Stimulated activated memory B cell treated with anti-CD40 and anti-IgM and Interleukin-4, amounts not matched to agents 10 μg/mL and 1 μg/mL and 100 μg/mL, for 72 hours (primary cell): ENCODE results near the gene CD19.
"Not testable (repeated sequence)": the region's sequence is repeated elsewhere in the genome, so short reads cannot be mapped to it uniquely, and the experiment has no call there.

Source experiments
- ATAC-seq: fragments of 150-1000 bp; cut with Tn5 transposase; 2 replicates; pipeline ENCODE4 v1.10.0; 2021
- H3K27ac Mint-ChIP-seq: one replicate; pipeline ENCODE4 v1.8.0; 2022; ENCODE audit warnings: mild to moderate bottlenecking, mixed read lengths
- H3K27me3 Mint-ChIP-seq: one replicate; pipeline ENCODE4 v1.8.0; 2022; ENCODE audit warnings: mixed read lengths
- H3K36me3 Mint-ChIP-seq: one replicate; pipeline ENCODE4 v1.8.0; 2022; ENCODE audit warnings: mixed read lengths
- H3K4me1 Mint-ChIP-seq: one replicate; pipeline ENCODE4 v1.8.0; 2022; ENCODE audit warnings: mixed read lengths
- H3K4me3 Mint-ChIP-seq: one replicate; pipeline ENCODE4 v1.8.0; 2022; ENCODE audit warnings: mild to moderate bottlenecking, moderate library complexity, mixed read lengths
- H3K9me3 Mint-ChIP-seq: one replicate; pipeline ENCODE4 v1.8.0; 2022; ENCODE audit warnings: mixed read lengths

The CD19 gene

DNA sequence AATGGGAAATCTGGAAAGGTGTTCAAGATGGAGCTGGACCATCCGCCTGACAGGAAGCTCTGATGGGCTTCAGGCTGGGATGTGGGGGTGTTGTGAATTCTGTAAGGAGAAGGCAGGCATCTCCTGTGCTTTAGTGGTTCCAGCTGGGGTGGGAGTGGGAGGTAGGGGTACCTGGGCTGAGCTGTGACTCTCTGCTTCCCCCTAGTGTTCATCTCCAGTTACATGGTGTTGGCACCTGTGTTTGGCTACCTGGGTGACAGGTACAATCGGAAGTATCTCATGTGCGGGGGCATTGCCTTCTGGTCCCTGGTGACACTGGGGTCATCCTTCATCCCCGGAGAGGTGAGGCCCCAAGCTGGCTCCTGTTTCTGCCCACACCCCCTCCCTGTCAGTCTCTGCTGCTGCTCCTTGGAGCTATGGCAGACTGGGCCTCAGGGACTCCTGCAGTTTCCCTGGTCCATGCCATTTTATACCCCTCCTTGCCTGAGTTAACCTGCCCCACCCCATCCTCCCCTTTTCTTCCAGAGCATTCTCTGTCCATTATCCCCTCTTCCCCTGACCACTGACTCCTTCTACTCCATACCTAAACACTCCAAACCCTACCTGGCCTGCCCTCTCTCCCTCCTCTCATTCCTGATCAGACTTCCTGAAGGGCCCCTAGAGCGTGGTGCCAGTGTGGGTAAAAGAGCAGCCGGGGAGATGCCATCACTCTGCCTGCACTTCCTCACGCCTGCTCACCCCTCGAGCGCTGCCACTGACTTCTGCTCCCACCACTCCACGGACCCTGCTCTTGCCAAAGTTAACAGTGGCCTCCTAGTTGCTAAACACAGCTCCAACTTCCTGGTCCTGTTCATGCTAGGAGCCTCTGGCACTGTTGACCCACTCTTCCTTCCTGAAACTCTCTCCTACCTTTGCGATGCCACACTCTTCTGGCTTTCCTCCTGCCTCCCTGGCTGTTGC is 46.2 kb downstream of the CD19 start:
- Mint-ChIP-seq H3K36me3 (peaks cover 45% of the 10 kb centered on the region), H3K9me3 (peaks cover 2% of the 10 kb centered on the region), H3K27ac (no peak overlapping the region), H3K4me1 (peaks cover 35% of the 10 kb centered on the region), H3K27me3 (no peaks in the 10 kb centered on the region), H3K4me3 (no peak overlapping the region)
- no peak for ATAC-seq

DNA sequence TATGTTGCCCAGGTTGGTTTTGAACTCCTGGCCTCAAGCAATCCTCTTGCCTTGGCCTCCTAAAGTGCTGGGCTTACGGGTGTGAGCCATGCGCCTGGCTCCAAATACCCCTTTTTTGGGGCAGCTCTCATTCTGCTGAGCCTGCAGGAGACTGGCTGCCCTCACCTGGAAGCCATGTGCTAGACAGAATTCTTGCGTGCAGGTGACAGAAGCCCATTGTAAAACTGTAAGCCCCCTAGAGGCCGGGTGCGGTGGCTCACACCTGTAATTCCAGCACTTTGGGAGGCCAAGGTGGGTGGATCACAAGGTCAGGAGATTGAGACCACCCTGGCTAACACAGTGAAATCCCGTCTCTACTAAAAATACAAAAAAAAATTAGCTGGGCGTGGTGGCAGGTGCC is 48.6 kb downstream of the CD19 start:
- not testable (repeated sequence) for H3K9me3 Mint-ChIP-seq, ATAC-seq, H3K4me3 Mint-ChIP-seq, H3K27me3 Mint-ChIP-seq, H3K27ac Mint-ChIP-seq
- peaks cover 63% of the 10 kb centered on the region for H3K36me3 Mint-ChIP-seq
- peaks cover 38% of the 10 kb centered on the region for H3K4me1 Mint-ChIP-seq

DNA sequence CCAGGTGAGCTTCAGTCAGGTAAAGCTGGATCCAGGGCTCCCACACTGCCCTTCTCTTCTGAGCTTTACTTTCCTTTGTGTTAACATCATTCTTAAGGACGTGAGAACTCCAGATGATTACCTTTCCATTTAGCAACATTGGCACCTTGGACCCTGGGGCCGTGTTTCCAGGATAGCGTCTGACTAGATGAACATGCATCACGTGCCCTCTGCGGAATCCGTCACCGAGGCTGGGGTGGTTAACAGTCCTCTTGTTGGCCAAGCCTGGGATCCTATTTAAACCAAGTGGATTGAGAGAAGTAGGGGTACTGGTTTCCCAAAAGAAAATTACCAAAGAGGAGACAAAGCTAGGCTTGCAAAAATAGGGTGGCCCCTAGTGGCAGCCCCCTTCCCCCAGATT is 49.2 kb downstream of the CD19 start:
- Mint-ChIP-seq H3K4me3 (no peak overlapping the region), H3K9me3 (peaks cover 2% of the 10 kb centered on the region), H3K36me3 (peaks cover 69% of the 10 kb centered on the region), H3K27ac (no peak overlapping the region), H3K4me1 (peaks cover 38% of the 10 kb centered on the region), H3K27me3 (no peaks in the 10 kb centered on the region)
- ATAC-seq = no peak

DNA sequence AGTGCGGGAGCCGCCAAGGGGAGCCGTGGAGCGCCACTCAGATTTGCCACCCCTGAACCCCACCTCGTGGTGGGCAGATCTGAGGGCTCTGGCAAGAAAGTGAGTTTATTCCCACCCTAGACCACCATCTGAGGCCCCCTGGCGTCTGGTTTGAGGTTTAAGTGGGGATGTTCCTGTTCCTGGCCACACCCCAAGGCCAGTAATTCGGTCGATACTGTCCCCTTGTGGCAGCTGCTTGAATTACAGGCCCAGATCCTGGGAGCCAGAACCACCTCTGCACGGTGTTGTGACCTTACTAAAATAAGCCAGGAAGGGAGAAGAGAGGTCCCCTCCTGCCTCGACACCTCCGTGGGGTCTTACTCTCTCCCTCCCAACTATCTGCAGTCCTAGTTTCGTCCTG is 49.7 kb downstream of the CD19 start:
- H3K27me3 Mint-ChIP-seq = no peaks in the 10 kb centered on the region

DNA sequence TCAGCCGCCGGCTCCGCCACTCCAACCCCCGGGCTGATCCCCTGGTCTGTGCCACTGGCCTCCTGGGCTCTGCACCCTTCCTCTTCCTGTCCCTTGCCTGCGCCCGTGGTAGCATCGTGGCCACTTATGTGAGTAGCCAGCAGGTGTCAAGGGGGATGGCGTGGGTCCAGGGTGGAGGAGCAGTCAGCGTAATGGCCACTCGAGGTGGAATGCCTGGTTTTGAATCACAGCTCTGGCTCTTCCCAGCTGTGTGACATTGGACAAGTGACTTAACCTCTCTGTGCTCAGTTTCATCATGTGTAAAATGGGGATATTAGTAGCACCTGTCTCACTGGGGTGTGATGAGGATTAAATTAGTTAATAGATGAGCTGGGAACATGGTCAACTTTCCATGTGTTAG is 50.6 kb downstream of the CD19 start:
- no peak overlapping the region for H3K27ac Mint-ChIP-seq
- no peaks in the 10 kb centered on the region for H3K27me3 Mint-ChIP-seq
- ATAC-seq = no peak
- H3K36me3 Mint-ChIP-seq = peaks cover 79% of the 10 kb centered on the region
- H3K9me3 Mint-ChIP-seq = peaks cover 7% of the 10 kb centered on the region
- peaks cover 31% of the 10 kb centered on the region for H3K4me1 Mint-ChIP-seq
- H3K4me3 Mint-ChIP-seq = no peak overlapping the region

More for the DNA sequence above, 49.7 kb downstream of the CD19 start:
- Mint-ChIP-seq H3K9me3 (peaks cover 2% of the 10 kb centered on the region), H3K36me3 (peaks cover 75% of the 10 kb centered on the region), H3K4me3 (no peak overlapping the region), H3K4me1 (peaks cover 33% of the 10 kb centered on the region), H3K27ac (no peak overlapping the region)
- ATAC-seq = no peak

DNA sequence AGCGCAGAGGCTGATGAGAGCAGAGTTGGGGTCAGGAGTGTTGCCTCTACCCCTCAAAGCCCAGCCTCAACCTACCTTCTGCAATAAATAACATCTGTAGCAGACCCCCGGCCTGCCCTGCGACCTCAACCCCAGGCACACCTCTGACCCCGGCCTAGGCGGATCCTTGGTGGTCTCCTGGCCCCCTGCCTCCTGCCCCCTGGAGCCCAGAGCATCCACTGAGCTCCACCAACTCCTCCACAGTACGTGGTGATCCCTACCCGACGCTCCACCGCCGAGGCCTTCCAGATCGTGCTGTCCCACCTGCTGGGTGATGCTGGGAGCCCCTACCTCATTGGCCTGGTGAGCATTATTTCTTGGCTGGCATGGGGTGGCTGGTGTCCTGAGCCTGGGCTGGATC is 51.2 kb downstream of the CD19 start:
- peaks cover 80% of the 10 kb centered on the region for H3K36me3 Mint-ChIP-seq
- peaks cover 29% of the 10 kb centered on the region for H3K4me1 Mint-ChIP-seq
- peaks cover 9% of the 10 kb centered on the region for H3K9me3 Mint-ChIP-seq
- H3K27ac Mint-ChIP-seq = no peak overlapping the region
- no peaks in the 10 kb centered on the region for H3K27me3 Mint-ChIP-seq
- H3K4me3 Mint-ChIP-seq = no peak overlapping the region
- no peak for ATAC-seq

DNA sequence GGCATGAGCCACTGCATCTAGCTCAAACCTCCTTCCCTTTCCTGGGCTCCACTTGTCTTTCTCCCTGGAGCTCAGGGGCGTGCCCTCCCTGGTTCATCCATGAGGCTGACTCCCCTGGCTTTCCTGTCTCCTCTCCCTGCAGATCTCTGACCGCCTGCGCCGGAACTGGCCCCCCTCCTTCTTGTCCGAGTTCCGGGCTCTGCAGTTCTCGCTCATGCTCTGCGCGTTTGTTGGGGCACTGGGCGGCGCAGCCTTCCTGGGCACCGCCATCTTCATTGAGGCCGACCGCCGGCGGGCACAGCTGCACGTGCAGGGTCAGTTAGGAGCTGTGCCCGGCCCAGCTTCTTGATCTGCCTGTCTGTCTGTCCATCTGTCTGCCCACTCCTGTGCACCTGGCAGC is 51.9 kb downstream of the CD19 start:
- no peaks in the 10 kb centered on the region for H3K27me3 Mint-ChIP-seq
- H3K36me3 Mint-ChIP-seq = peaks cover 77% of the 10 kb centered on the region
- H3K27ac Mint-ChIP-seq = no peak overlapping the region
- peaks cover 9% of the 10 kb centered on the region for H3K9me3 Mint-ChIP-seq
- H3K4me1 Mint-ChIP-seq = peaks cover 23% of the 10 kb centered on the region
- H3K4me3 Mint-ChIP-seq = no peak overlapping the region
- no peak for ATAC-seq

DNA sequence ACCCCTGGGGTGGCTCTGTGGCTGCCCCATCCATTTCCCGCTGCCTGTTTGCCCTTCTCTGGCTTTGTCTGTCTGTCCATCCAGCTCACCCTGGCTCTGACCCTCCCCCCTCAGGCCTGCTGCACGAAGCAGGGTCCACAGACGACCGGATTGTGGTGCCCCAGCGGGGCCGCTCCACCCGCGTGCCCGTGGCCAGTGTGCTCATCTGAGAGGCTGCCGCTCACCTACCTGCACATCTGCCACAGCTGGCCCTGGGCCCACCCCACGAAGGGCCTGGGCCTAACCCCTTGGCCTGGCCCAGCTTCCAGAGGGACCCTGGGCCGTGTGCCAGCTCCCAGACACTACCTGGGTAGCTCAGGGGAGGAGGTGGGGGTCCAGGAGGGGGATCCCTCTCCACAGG is 52.3 kb downstream of the CD19 start:
- Mint-ChIP-seq H3K4me1 (peaks cover 21% of the 10 kb centered on the region), H3K4me3 (no peak overlapping the region), H3K36me3 (peaks cover 76% of the 10 kb centered on the region), H3K27ac (no peak overlapping the region), H3K27me3 (no peaks in the 10 kb centered on the region), H3K9me3 (peaks cover 9% of the 10 kb centered on the region)
- ATAC-seq = no peak

DNA sequence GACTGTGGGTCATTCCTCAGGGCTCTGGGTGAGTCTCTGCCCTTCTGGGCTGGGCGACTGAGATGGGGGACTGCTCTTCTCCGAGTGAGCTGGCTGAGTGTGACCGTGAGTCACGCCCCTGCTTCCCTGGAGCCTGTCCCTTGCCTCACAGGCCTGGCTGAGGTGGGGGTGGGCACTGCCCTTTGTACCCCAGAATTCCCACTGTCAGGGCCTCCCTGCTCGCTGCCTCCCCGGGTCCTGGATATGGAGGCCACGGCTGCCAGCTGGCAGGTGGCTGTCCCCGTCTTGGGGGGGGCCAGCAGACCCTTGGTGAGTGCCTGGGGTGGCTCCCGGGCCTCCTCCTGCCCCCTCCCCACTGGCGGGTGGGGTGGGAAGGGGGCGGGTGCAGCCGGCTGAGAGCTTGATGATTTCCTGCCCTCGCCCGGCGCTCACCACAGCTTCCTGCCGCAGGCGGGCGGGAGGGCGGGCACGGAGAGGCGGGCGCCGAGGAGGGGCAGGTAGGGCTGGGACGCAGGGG is 52.9 kb downstream of the CD19 start, which contains the start of gene LAT:
TSS of gene LAT (plus strand) at position 434 of the 517 bp plus-strand sequence. CDS start 366 bp downstream, outside the sequence.
- Mint-ChIP-seq H3K27ac (no peak within 1 kb of the TSS), H3K9me3 (peaks cover 9% of the 10 kb centered on the region), H3K27me3 (no peaks in the 10 kb centered on the region), H3K36me3 (peaks cover 82% of the 10 kb centered on the region), H3K4me1 (peaks cover 21% of the 10 kb centered on the region), H3K4me3 (peak within 1 kb of the TSS; percentile 32)
- peak; percentile 58 for ATAC-seq

DNA sequence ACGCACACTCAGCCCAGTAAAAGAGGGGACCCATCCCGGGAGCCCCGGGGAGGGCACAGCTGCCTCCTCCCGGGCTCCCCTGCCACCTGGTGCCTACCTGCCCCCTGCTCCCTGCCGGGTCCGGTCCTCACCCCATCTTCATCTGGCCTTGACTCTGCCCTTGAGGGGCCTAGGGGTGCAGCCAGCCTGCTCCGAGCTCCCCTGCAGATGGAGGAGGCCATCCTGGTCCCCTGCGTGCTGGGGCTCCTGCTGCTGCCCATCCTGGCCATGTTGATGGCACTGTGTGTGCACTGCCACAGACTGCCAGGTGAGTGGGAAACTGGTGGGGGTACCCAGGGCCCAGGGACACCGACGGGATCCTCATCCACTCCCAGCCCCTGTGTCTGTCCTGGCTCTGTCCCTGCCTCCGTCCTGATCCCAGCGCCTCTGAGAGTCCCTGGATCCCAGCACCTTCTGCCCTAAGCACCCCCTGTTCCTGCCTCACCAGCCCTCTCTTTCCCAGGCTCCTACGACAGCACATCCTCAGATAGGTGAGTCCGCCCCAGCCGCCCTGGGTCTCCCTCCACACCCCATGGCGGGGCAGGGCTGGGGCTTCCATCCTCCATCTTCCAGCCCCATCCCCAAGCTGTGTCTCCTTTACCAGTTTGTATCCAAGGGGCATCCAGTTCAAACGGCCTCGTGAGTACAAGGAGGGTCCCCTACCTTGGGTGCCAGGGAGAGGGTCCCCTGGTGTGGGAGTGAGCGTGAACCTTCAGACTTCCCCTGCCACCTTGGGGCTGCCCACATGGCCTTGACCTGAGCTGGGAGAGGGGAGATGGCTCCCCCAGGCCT is 53.7 kb downstream of the CD19 start:
- Mint-ChIP-seq H3K27me3 (no peaks in the 10 kb centered on the region), H3K27ac (no peak overlapping the region), H3K4me3 (peak overlapping the region; percentile 32), H3K9me3 (peaks cover 9% of the 10 kb centered on the region), H3K36me3 (peaks cover 89% of the 10 kb centered on the region), H3K4me1 (peaks cover 21% of the 10 kb centered on the region)
- no peak for ATAC-seq

DNA sequence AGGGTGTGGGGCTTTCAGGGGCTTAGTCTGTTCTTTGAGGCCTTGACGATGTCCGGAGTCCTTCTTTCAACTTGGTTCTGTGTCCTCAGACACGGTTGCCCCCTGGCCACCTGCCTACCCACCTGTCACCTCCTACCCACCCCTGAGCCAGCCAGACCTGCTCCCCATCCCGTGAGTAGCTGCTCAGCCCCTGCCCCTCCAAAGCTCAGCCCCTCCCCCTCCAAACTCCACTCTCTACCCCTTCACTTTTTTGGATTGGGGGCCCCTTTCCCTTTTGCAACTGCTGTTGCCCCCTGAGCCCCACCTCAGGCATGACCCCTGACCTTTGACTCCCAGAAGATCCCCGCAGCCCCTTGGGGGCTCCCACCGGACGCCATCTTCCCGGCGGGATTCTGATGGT is 54.3 kb downstream of the CD19 start:
- Mint-ChIP-seq H3K27me3 (no peaks in the 10 kb centered on the region), H3K9me3 (peaks cover 9% of the 10 kb centered on the region), H3K36me3 (peaks cover 86% of the 10 kb centered on the region), H3K4me1 (peaks cover 21% of the 10 kb centered on the region), H3K27ac (no peak overlapping the region), H3K4me3 (no peak overlapping the region)
- ATAC-seq = no peak

DNA sequence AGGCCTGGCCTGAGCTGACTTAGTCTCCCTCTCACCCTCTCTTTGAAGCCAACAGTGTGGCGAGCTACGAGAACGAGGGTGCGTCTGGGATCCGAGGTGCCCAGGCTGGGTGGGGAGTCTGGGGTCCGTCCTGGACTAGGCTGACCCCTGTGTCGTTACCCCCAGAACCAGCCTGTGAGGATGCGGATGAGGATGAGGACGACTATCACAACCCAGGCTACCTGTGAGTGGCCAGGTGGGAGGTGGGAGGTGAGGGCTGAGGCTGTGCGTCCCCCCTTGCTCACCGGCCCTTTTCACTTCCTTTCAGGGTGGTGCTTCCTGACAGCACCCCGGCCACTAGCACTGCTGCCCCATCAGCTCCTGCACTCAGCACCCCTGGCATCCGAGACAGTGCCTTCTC is 54.7 kb downstream of the CD19 start:
- ATAC-seq = no peak
- H3K9me3 Mint-ChIP-seq = peaks cover 9% of the 10 kb centered on the region
- H3K27me3 Mint-ChIP-seq = no peaks in the 10 kb centered on the region
- no peak overlapping the region for H3K27ac Mint-ChIP-seq
- peaks cover 21% of the 10 kb centered on the region for H3K4me1 Mint-ChIP-seq
- no peak overlapping the region for H3K4me3 Mint-ChIP-seq
- H3K36me3 Mint-ChIP-seq = peaks cover 82% of the 10 kb centered on the region

DNA sequence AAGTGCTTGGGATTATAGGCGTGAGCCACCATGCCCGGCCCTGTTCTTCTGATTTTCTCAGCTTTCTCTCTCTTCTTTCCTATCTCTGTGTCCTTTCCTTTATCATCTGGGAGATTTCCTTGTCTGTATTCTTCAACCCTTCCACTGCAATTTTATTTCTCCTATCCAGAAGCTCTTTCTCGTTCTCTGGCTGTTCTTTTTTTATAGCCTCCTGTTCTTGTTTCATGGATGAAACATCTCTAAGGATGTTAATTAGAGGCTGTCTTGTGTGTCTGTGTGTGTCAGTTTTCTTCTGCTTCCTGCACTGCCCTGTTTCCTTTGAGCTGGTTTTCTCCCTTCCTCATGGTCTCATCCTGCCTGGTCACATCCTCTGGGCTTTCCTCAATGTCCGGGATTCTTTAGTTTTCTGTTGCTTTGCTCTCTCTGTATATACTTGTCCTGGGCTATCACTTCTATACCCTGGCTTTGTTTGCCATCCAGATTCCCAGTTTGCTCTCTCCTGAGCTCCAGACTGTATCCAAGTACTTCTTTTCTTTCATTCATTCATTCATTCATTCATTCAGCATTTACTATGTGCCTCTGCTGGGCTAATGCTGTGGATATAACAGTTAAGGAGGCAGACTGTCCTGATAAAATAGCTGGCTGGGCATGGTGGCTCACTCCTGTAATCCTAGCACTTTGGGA is 55.5 kb downstream of the CD19 start:
- no peak overlapping the region for H3K4me3 Mint-ChIP-seq
- ATAC-seq = no peak
- peaks cover 73% of the 10 kb centered on the region for H3K36me3 Mint-ChIP-seq
- peaks cover 7% of the 10 kb centered on the region for H3K9me3 Mint-ChIP-seq
- peaks cover 21% of the 10 kb centered on the region for H3K4me1 Mint-ChIP-seq
- H3K27me3 Mint-ChIP-seq = no peaks in the 10 kb centered on the region
- H3K27ac Mint-ChIP-seq = no peak overlapping the region
